RWPE2 (cell line): ENCODE results near the gene SERPINB12.

Experiments used
- ATAC-seq: fragments of 200-7000 bp; cut with Tn5 transposase; 3 replicates; pipeline ENCODE4 v1.9.1; 2021; ENCODE audit warnings: low read depth
- DNase-seq: peaks from one replicate; pipeline ENCODE4 v3.0.0-alpha.2; 2020; ENCODE audit warnings: low spot score
- H3K27ac ChIP-seq: fragments of 450-650 bp; 2 replicates; pipeline ENCODE4 v1.5.1; 2017; ENCODE audit warnings: mild to moderate bottlenecking; ENCODE audit not compliant: poor library complexity, severe bottlenecking
- H3K27me3 ChIP-seq: fragments of 250-450 bp; sonication (Bioruptor Pico); 2 replicates; pipeline ENCODE4 v1.5.1; 2021; ENCODE audit warnings: mild to moderate bottlenecking, moderate library complexity; ENCODE audit not compliant: insufficient read depth, poor library complexity, severe bottlenecking
- H3K36me3 ChIP-seq: fragments of 250-450 bp; sonication (Bioruptor Pico); 2 replicates; pipeline ENCODE4 v1.5.1; 2020; ENCODE audit warnings: low read depth, mild to moderate bottlenecking, moderate library complexity
- H3K4me1 ChIP-seq: fragments of 250-450 bp; sonication (Bioruptor Pico); 2 replicates; pipeline ENCODE4 v1.5.1; 2021; ENCODE audit warnings: mild to moderate bottlenecking, moderate library complexity; ENCODE audit not compliant: insufficient read depth, poor library complexity, severe bottlenecking
- H3K4me3 ChIP-seq: fragments of 250-450 bp; sonication (Bioruptor Pico); 2 replicates; pipeline ENCODE4 v1.5.1; 2021; ENCODE audit warnings: mild to moderate bottlenecking, moderate library complexity; ENCODE audit not compliant: severe bottlenecking
- H3K9me3 ChIP-seq: fragments of 250-450 bp; sonication (Bioruptor Pico); 2 replicates; pipeline ENCODE4 v1.5.1; 2021; ENCODE audit warnings: mild to moderate bottlenecking, moderate library complexity; ENCODE audit not compliant: severe bottlenecking
- CTCF ChIP-seq: fragments of 450-650 bp; IDR thresholded peaks from one replicate; pipeline ENCODE4 v1.5.1; 2017; ENCODE audit warnings: mild to moderate bottlenecking, moderate library complexity; ENCODE audit not compliant: poor library complexity, severe bottlenecking

SERPINB12 gene

GRCh38 chr18:63585988-63586387, 43.8 kb downstream of the SERPINB12 start:
- Histone ChIP-seq H3K4me3 (no peak overlapping the region), H3K4me1 (peaks cover 39% of the 10 kb centered on the region), H3K9me3 (no peaks in the 10 kb centered on the region), H3K27me3 (no peaks in the 10 kb centered on the region), H3K36me3 (no peaks in the 10 kb centered on the region), H3K27ac (peak overlapping the region; percentile 90)
- no peak for DNase-seq
- TF ChIP-seq CTCF: no peak
- ATAC-seq: no peak

GRCh38 chr18:63586431-63586830, 44.3 kb downstream of the SERPINB12 start:
- Histone ChIP-seq H3K4me3 (no peak overlapping the region), H3K9me3 (no peaks in the 10 kb centered on the region), H3K36me3 (no peaks in the 10 kb centered on the region), H3K27ac (peak overlapping the region; percentile 90), H3K4me1 (peaks cover 41% of the 10 kb centered on the region), H3K27me3 (no peaks in the 10 kb centered on the region)
- ATAC-seq: peak; percentile 40; the same call in 1 of the 3 replicates
- no peak for TF ChIP-seq CTCF
- no peak for DNase-seq

- Histone ChIP-seq H3K4me3 (peak within 1 kb of the TSS; percentile 11), H3K4me1 (peaks cover 46% of the 10 kb centered on the region), H3K27me3 (no peaks in the 10 kb centered on the region), H3K36me3 (no peaks in the 10 kb centered on the region), H3K9me3 (no peaks in the 10 kb centered on the region), H3K27ac (peak within 1 kb of the TSS; percentile 90)
- ATAC-seq (peak; percentile 93), DNase-seq (peak; percentile 66)
- no peak for TF ChIP-seq CTCF
These were observed 44.8 kb downstream of the SERPINB12 start, which contains the start of gene SERPINB13 for GRCh38 chr18:63586966-63587365. Gene SERPINB13, plus strand, starts transcription at chr18:63587343. Its CDS starts 1,325 bp downstream, at chr18:63588668.

GRCh38 chr18:63588909-63589308, 46.7 kb downstream of the SERPINB12 start:
- ATAC-seq (no peak), DNase-seq (no peak)
- no peak overlapping the region for H3K27ac ChIP-seq
- no peaks in the 10 kb centered on the region for H3K9me3 ChIP-seq
- H3K4me1 ChIP-seq: peaks cover 46% of the 10 kb centered on the region
- H3K36me3 ChIP-seq: no peaks in the 10 kb centered on the region
- H3K27me3 ChIP-seq: no peaks in the 10 kb centered on the region
- TF ChIP-seq CTCF: no peak
- H3K4me3 ChIP-seq: no peak overlapping the region

- Histone ChIP-seq H3K27me3 (no peaks in the 10 kb centered on the region), H3K4me1 (peaks cover 31% of the 10 kb centered on the region), H3K36me3 (no peaks in the 10 kb centered on the region), H3K27ac (no peak overlapping the region), H3K9me3 (no peaks in the 10 kb centered on the region), H3K4me3 (no peak overlapping the region)
- ATAC-seq (no peak), DNase-seq (no peak)
- no peak for TF ChIP-seq CTCF
These were observed 48.2 kb downstream of the SERPINB12 start for GRCh38 chr18:63590373-63590772.
